Endothelial cell of umbilical vein (primary cell): ENCODE results near the gene IFT74. TPM values are rescaled to one million over a fixed set of nuclear protein-coding genes. Genes with fewer than 3 reads are reported as not detected.

Experiments used
- BruUV-seq: library from RNA; stranded (reverse); fragments of 400-500 nt; replicated peaks from 2 replicates; lab custom pipeline; 2021; lab: Mats Ljungman, UMichigan
- CTCF ChIA-PET: fragments of 300-600, 350-600 bp; sonication (Branson Sonifier 250); formaldehyde crosslinking; loops from one replicate; lab custom pipeline; 2021; ENCODE audit warnings: antibody characterized with exemption, inconsistent platforms; lab: Charles Lee
- POLR2A ChIA-PET: fragments of 300-600, 350-600 bp; sonication (Branson Sonifier 250); formaldehyde crosslinking; loops from one replicate; lab custom pipeline; 2021; ENCODE audit warnings: antibody characterized with exemption, inconsistent platforms; lab: Charles Lee
- DNase-seq: peaks from one replicate; pipeline ENCODE4 v3.0.0-alpha.2; 2011; ENCODE audit warnings: low read depth, low spot score
- FAIRE-seq: peaks from 2 replicates; lab custom pipeline; 2011; peaks lifted over from hg19 to GRCh38; lab: Jason Lieb, UNC
- H2AFZ ChIP-seq: 2 replicates; pipeline ENCODE4 v1.6.0; 2012; ENCODE audit warnings: low read depth, low read length, control low read depth, inconsistent platforms
- H3K27ac ChIP-seq: 2 replicates; pipeline ENCODE4 v1.5.1; 2011; ENCODE audit warnings: low read depth, mild to moderate bottlenecking, control low read depth, low read length, moderate library complexity; ENCODE audit not compliant: insufficient read depth
- H3K27me3 ChIP-seq, 2 experiments: 2 replicates each; pipeline versions ENCODE4 v1.6.0 to v1.6.1; 2011; ENCODE audit warnings: low read length in 2 of 2, mixed read lengths in 1 of 2; ENCODE audit not compliant: control insufficient read depth in 2 of 2, insufficient read depth in 2 of 2
- H3K36me3 ChIP-seq, 2 experiments: 2 replicates in 1 of 2; 3 replicates in 1 of 2; pipeline ENCODE4 v1.5.1; 2011; ENCODE audit warnings: low read length in 2 of 2, mild to moderate bottlenecking in 1 of 2, moderate library complexity in 1 of 2; ENCODE audit not compliant: control insufficient read depth in 2 of 2, insufficient read depth in 2 of 2; ENCODE audit errors: extremely low read depth in 1 of 2
- H3K4me1 ChIP-seq: 3 replicates; pipeline ENCODE4 v1.5.1; 2011; ENCODE audit warnings: mild to moderate bottlenecking, low read length; ENCODE audit not compliant: control insufficient read depth, insufficient read depth; ENCODE audit errors: extremely low read depth
- H3K4me2 ChIP-seq: 2 replicates; pipeline ENCODE4 v1.6.1; 2011; ENCODE audit warnings: low read length, control low read depth, mixed read lengths; ENCODE audit not compliant: insufficient read depth
- H3K4me3 ChIP-seq, 3 experiments: fragments of 200-600 bp in 1 of 3; sonication (generic), shearing (Covaris generic) in 1 of 3; replicated peaks in 1 of 3; 2 replicates each; pipeline ENCODE4 v1.5.1; 2011 to 2016; ENCODE audit warnings: control low read depth in 3 of 3, low read length in 3 of 3, mild to moderate bottlenecking in 2 of 3, inconsistent platforms in 1 of 3, low read depth in 1 of 3, moderate library complexity in 1 of 3; ENCODE audit not compliant: insufficient read depth in 1 of 3
- H3K79me2 ChIP-seq: 2 replicates; pipeline ENCODE4 v1.6.0; 2012; ENCODE audit warnings: low read length, inconsistent platforms; ENCODE audit not compliant: control insufficient read depth, insufficient read depth
- H3K9ac ChIP-seq: replicated peaks from 2 replicates; pipeline ENCODE3; 2011; ENCODE audit warnings: low read length, control low read depth; ENCODE audit not compliant: insufficient read depth; ENCODE audit errors: extremely low read depth
- H3K9me1 ChIP-seq: replicated peaks from 3 replicates; pipeline ENCODE4 v1.6.0; 2011; ENCODE audit warnings: mild to moderate bottlenecking, low read length; ENCODE audit not compliant: control insufficient read depth, insufficient read depth; ENCODE audit errors: extremely low read depth
- H3K9me3 ChIP-seq: replicated peaks from 2 replicates; pipeline ENCODE4 v1.5.1; 2012; ENCODE audit warnings: low read length, inconsistent platforms; ENCODE audit not compliant: control insufficient read depth, insufficient read depth
- H4K20me1 ChIP-seq: replicated peaks from 2 replicates; pipeline ENCODE3; 2011; ENCODE audit warnings: mild to moderate bottlenecking, low read length; ENCODE audit not compliant: control insufficient read depth, insufficient read depth; ENCODE audit errors: extremely low read depth
- CTCF ChIP-seq, 2 donors: IDR thresholded peaks; 1 replicate in 1 of 2; 2 replicates in 1 of 2; pipeline ENCODE4 v1.5.1; 2011; ENCODE audit warnings: low read length in 2 of 2, mild to moderate bottlenecking in 2 of 2, moderate library complexity in 2 of 2, control low read depth in 1 of 2, inconsistent platforms in 1 of 2, low read depth in 1 of 2; ENCODE audit not compliant: insufficient read depth in 1 of 2; ENCODE audit errors: extremely low read depth in 1 of 2
- POLR2AphosphoS5 ChIP-seq: IDR thresholded peaks from 2 replicates; pipeline ENCODE4 v1.6.1; 2012; ENCODE audit warnings: low read depth, mild to moderate bottlenecking, control low read depth, low read length, moderate library complexity; ENCODE audit not compliant: insufficient read depth
- dilution Hi-C: fragments of 300-500 bp; cut with MboI; formaldehyde crosslinking; loops from one replicate; pipeline ENCODE4 v1.15.0; 2019; ENCODE audit warnings: low sequenced_read_pairs; ENCODE audit not compliant: extremely low pct_ligation_motif_present
- intact Hi-C: fragments of 100-400 bp; cut with micrococcal nuclease; formaldehyde crosslinking; loops from one replicate; pipeline ENCODE4 v1.10.0; 2022
- polyA plus RNA-seq, 4 experiments: library from polyadenylated mRNA; depleted of rRNA in 3 of 4; stranded (reverse) in 3 of 4; unstranded in 1 of 4; fragments of >200 nt; gene quantifications; 2 replicates each; pipeline versions ENCODE4 v1.2.1 to v1.2.3, GENCODE V29; 2011 to 2012; ENCODE audit warnings: missing spikeins in 1 of 4
- total RNA-seq: library from RNA; stranded (reverse); gene quantifications from 2 replicates; pipeline ENCODE4 v1.2.3, GENCODE V29; 2021

The IFT74 gene
- total and polyA plus RNA-seq, 2 donors (not counting 3 experiments of a cell fraction or from before 2014, with no cell fraction given), result 3.4 to 10.8 TPM

- H2AFZ ChIP-seq, result no peak overlapping the region
- ChIA-PET CTCF (interaction anchor here (0.7 kb wide), 1 partner anchor 206 kb away, joined by 3 read pairs; no protein-coding TSS in a partner anchor), POLR2A (no interaction called here)
- H3K27ac ChIP-seq, result no peak overlapping the region
- no peak for TF ChIP-seq CTCF (IDR thresholded peaks at IDR 0.05; ENCODE audit: extremely low read depth in 1 of 2, insufficient read depth in 1 of 2, low read depth in 1 of 2, low read length in 2 of 2)
- no peaks in the 10 kb centered on the region for H4K20me1 ChIP-seq
- no peak overlapping the region for H3K4me3 ChIP-seq
- H3K4me1 ChIP-seq, result no peaks in the 10 kb centered on the region
- H3K27me3 ChIP-seq, result no peaks in the 10 kb centered on the region
- no peaks in the 10 kb centered on the region for H3K9me3 ChIP-seq
- H3K9ac ChIP-seq, result no peak overlapping the region
- H3K79me2 ChIP-seq, result no peaks in the 10 kb centered on the region
- BruUV-seq, result no TSS peak
- intact Hi-C loops (no loop called here), dilution Hi-C loops (no loop called here)
- H3K9me1 ChIP-seq, result no peaks in the 10 kb centered on the region
- FAIRE-seq (no peak), DNase-seq (no peak)
- no peaks in the 10 kb centered on the region for H3K36me3 ChIP-seq
- H3K4me2 ChIP-seq, result no peak overlapping the region
Measured at GRCh38 chr9:26983340-26983739, 27.1 kb downstream of the IFT74 start.

GRCh38 chr9:26995810-26996209 lies 39.6 kb downstream of the IFT74 start:
- Histone ChIP-seq H3K4me2 (no peak overlapping the region), H3K27me3 (no peaks in the 10 kb centered on the region), H3K9ac (no peak overlapping the region), H2AFZ (no peak overlapping the region), H3K9me1 (no peaks in the 10 kb centered on the region), H3K4me1 (no peaks in the 10 kb centered on the region), H3K4me3 (no peak overlapping the region), H3K79me2 (no peaks in the 10 kb centered on the region), H4K20me1 (no peaks in the 10 kb centered on the region), H3K27ac (no peak overlapping the region), H3K9me3 (no peaks in the 10 kb centered on the region), H3K36me3 (no peaks in the 10 kb centered on the region)
- no peak for FAIRE-seq
- no TSS peak for BruUV-seq
- dilution Hi-C loops (no loop called here), intact Hi-C loops (no loop called here)
- DNase-seq, result no peak
- TF ChIP-seq POLR2AphosphoS5, result no peak
- POLR2A ChIA-PET, result no interaction called here
- CTCF ChIA-PET, result no interaction called here
